H1 (cell line): ENCODE measurements around the gene ETS1. TPM values are rescaled to one million over a fixed set of nuclear protein-coding genes. Genes with fewer than 3 reads are reported as not detected.

Experiments
- CTCF ChIA-PET: fragments of 300-600 bp; sonication (Branson Sonifier 250); formaldehyde crosslinking; loops from one replicate; lab custom pipeline; 2021; ENCODE audit not compliant: partially characterized antibody; lab: Charles Lee
- POLR2A ChIA-PET: fragments of 300-600 bp; sonication (Branson Sonifier 250); formaldehyde crosslinking; loops from one replicate; lab custom pipeline; 2021; ENCODE audit warnings: inconsistent platforms; ENCODE audit not compliant: partially characterized antibody; lab: Charles Lee
- DNase-seq, 2 experiments: peaks; one replicate each; pipeline versions ENCODE4 v3.0.0 to v3.0.0-alpha.2; 2010 to 2022; ENCODE audit warnings: low spot score in 2 of 2, low read depth in 1 of 2, mixed read lengths in 1 of 2
- FAIRE-seq: peaks from 2 replicates; lab custom pipeline; 2011; peaks lifted over from hg19 to GRCh38; lab: Jason Lieb, UNC
- H2AFZ ChIP-seq: 2 replicates; pipeline ENCODE4 v1.8.1; 2012; ENCODE audit warnings: low read length, inconsistent platforms
- H2AK5ac ChIP-seq: 2 replicates; pipeline ENCODE4 v1.6.1; 2013; ENCODE audit warnings: low read depth, low read length
- H2BK120ac ChIP-seq: replicated peaks from 2 replicates; pipeline ENCODE3; 2013; ENCODE audit warnings: low read depth, low read length, inconsistent platforms
- H2BK12ac ChIP-seq: 2 replicates; pipeline ENCODE4 v1.6.1; 2013; ENCODE audit warnings: low read depth, low read length
- H2BK15ac ChIP-seq: 2 replicates; pipeline ENCODE4 v1.6.1; 2013; ENCODE audit warnings: low read length
- H2BK20ac ChIP-seq: 2 replicates; pipeline ENCODE4 v1.6.1; 2013; ENCODE audit warnings: low read length
- H2BK5ac ChIP-seq: 2 replicates; pipeline ENCODE4 v1.6.1; 2013; ENCODE audit warnings: low read depth, low read length
- H3K14ac ChIP-seq: 2 replicates; pipeline ENCODE4 v1.6.1; 2013; ENCODE audit warnings: inconsistent platforms; ENCODE audit not compliant: insufficient read length
- H3K18ac ChIP-seq: 2 replicates; pipeline ENCODE4 v1.6.1; 2013; ENCODE audit warnings: low read length; ENCODE audit errors: extremely low read depth
- H3K23ac ChIP-seq: 2 replicates; pipeline ENCODE4 v1.6.1; 2013; ENCODE audit warnings: inconsistent platforms; ENCODE audit not compliant: insufficient read length
- H3K23me2 ChIP-seq: 2 replicates; pipeline ENCODE4 v1.6.1; 2013; ENCODE audit warnings: low read depth, low read length
- H3K27ac ChIP-seq: 2 replicates; pipeline ENCODE4 v1.6.1; 2011; ENCODE audit warnings: low read depth, low read length, inconsistent platforms
- H3K27me3 ChIP-seq, 4 experiments: replicated peaks in 1 of 4; 1 replicate in 1 of 4; 2 replicates in 3 of 4; pipeline versions ENCODE4 v1.6.1 to v1.8.1; 2011 to 2013; ENCODE audit warnings: low read length in 3 of 4, mild to moderate bottlenecking in 3 of 4, inconsistent platforms in 2 of 4, mixed read lengths in 2 of 4, moderate library complexity in 1 of 4; ENCODE audit not compliant: control insufficient read depth in 3 of 4, insufficient read depth in 3 of 4; ENCODE audit errors: extremely low read depth in 1 of 4
- H3K36me3 ChIP-seq, 4 experiments: 2 replicates each; pipeline versions ENCODE4 v1.6.1 to v1.8.1; 2011 to 2013; ENCODE audit warnings: mild to moderate bottlenecking in 4 of 4, low read length in 3 of 4, moderate library complexity in 2 of 4, control low read depth in 1 of 4, inconsistent platforms in 1 of 4; ENCODE audit not compliant: insufficient read depth in 4 of 4, control insufficient read depth in 2 of 4
- H3K4ac ChIP-seq: replicated peaks from 2 replicates; pipeline ENCODE3; 2013; ENCODE audit warnings: low read length, low read depth, mixed read lengths, inconsistent platforms; ENCODE audit not compliant: insufficient read length
- H3K4me1 ChIP-seq, 4 experiments: replicated peaks in 1 of 4; 1 replicate in 1 of 4; 2 replicates in 3 of 4; pipeline versions ENCODE4 v1.6.1 to v1.8.1; 2011 to 2013; ENCODE audit warnings: low read length in 3 of 4, inconsistent platforms in 2 of 4, mixed read lengths in 1 of 4; ENCODE audit not compliant: insufficient read depth in 4 of 4, control insufficient read depth in 3 of 4
- H3K4me2 ChIP-seq, 2 experiments: 2 replicates each; pipeline versions ENCODE4 v1.6.1 to v1.8.1; 2011 to 2013; ENCODE audit warnings: low read depth in 2 of 2, low read length in 2 of 2, control low read depth in 1 of 2, inconsistent platforms in 1 of 2, mild to moderate bottlenecking in 1 of 2; ENCODE audit not compliant: insufficient read depth in 1 of 2
- H3K4me3 ChIP-seq, 4 experiments: fragments of 200-600, 300-600 bp in 1 of 4; sonication (generic), shearing (Covaris generic), sonication (Bioruptor Twin) in 1 of 4; 2 replicates each; pipeline versions ENCODE4 v1.5.1 to v1.8.1; 2011 to 2016; ENCODE audit warnings: low read length in 4 of 4, low read depth in 3 of 4, control low read depth in 2 of 4, inconsistent platforms in 2 of 4, mild to moderate bottlenecking in 2 of 4, mixed read lengths in 1 of 4, moderate library complexity in 1 of 4; ENCODE audit not compliant: insufficient read depth in 2 of 4; ENCODE audit errors: extremely low read depth in 1 of 4
- H3K56ac ChIP-seq: replicated peaks from 2 replicates; pipeline ENCODE3; 2013; ENCODE audit warnings: low read depth, mild to moderate bottlenecking, mixed read lengths, low read length, inconsistent platforms; ENCODE audit not compliant: insufficient read length
- H3K79me1 ChIP-seq: 2 replicates; pipeline ENCODE4 v1.6.1; 2013; ENCODE audit warnings: low read depth, low read length, control low read depth
- H3K79me2 ChIP-seq, 2 experiments: 2 replicates each; pipeline versions ENCODE4 v1.6.1 to v1.8.1; 2012 to 2013; ENCODE audit warnings: low read length in 2 of 2, mild to moderate bottlenecking in 2 of 2, inconsistent platforms in 1 of 2; ENCODE audit not compliant: insufficient read depth in 2 of 2, control insufficient read depth in 1 of 2
- H3K9ac ChIP-seq, 4 experiments: replicated peaks in 1 of 4; 1 replicate in 1 of 4; 2 replicates in 3 of 4; pipeline versions ENCODE4 v1.6.1 to v1.8.1; 2011 to 2013; ENCODE audit warnings: low read depth in 3 of 4, low read length in 3 of 4, control low read depth in 2 of 4, mild to moderate bottlenecking in 2 of 4, moderate library complexity in 2 of 4, inconsistent platforms in 1 of 4; ENCODE audit errors: extremely low read depth in 1 of 4
- H3K9me3 ChIP-seq, 2 experiments: 2 replicates each; pipeline versions ENCODE4 v1.6.1 to v1.8.1; 2012 to 2013; ENCODE audit warnings: mild to moderate bottlenecking in 2 of 2, moderate library complexity in 2 of 2, control low read depth in 1 of 2, inconsistent platforms in 1 of 2, low read depth in 1 of 2, low read length in 1 of 2, mixed read lengths in 1 of 2; ENCODE audit not compliant: insufficient read depth in 2 of 2
- H4K20me1 ChIP-seq, 2 experiments: replicated peaks in 1 of 2; 2 replicates each; pipeline versions ENCODE3 to v1.8.1; 2011 to 2013; ENCODE audit warnings: inconsistent platforms in 2 of 2, low read length in 2 of 2, mild to moderate bottlenecking in 1 of 2; ENCODE audit not compliant: insufficient read depth in 2 of 2, control insufficient read depth in 1 of 2
- H4K5ac ChIP-seq: 2 replicates; pipeline ENCODE4 v1.6.1; 2013; ENCODE audit warnings: low read length, low read depth, mixed read lengths, inconsistent platforms; ENCODE audit not compliant: insufficient read length
- H4K8ac ChIP-seq: 2 replicates; pipeline ENCODE4 v1.8.0; 2013; ENCODE audit warnings: mild to moderate bottlenecking, moderate library complexity, low read length, inconsistent platforms; ENCODE audit not compliant: insufficient read depth; ENCODE audit errors: extremely low read depth
- H4K91ac ChIP-seq: replicated peaks from 2 replicates; pipeline ENCODE3; 2013; ENCODE audit warnings: low read length, mixed read lengths, inconsistent platforms; ENCODE audit not compliant: insufficient read length
- BRCA1 ChIP-seq: IDR thresholded peaks from 2 replicates; pipeline ENCODE4 v1.6.1; 2012; ENCODE audit warnings: low read depth, low read length, improper control_type of control experiment
- CEBPB ChIP-seq: IDR thresholded peaks from 2 replicates; pipeline ENCODE4 v1.6.1; 2012; ENCODE audit warnings: low read depth, low read length
- JUN ChIP-seq: IDR thresholded peaks from 2 replicates; pipeline ENCODE4 v1.6.1; 2011; ENCODE audit warnings: low read depth, mild to moderate bottlenecking, improper control_type of control experiment, low read length
- JUND ChIP-seq: IDR thresholded peaks from 2 replicates; pipeline ENCODE4 v1.6.1; 2011; ENCODE audit warnings: mild to moderate bottlenecking, improper control_type of control experiment, low read length
- RXRA ChIP-seq: IDR thresholded peaks from 2 replicates; pipeline ENCODE4 v1.6.1; 2011; ENCODE audit warnings: low read depth, mild to moderate bottlenecking, low read length, moderate library complexity; ENCODE audit not compliant: insufficient read depth
- SP4 ChIP-seq: IDR thresholded peaks from 2 replicates; pipeline ENCODE4 v1.6.1; 2012; ENCODE audit warnings: low read length, inconsistent platforms
- SUZ12 ChIP-seq: fragments of 200-600 bp; sonication (generic); IDR thresholded peaks from 2 replicates; pipeline ENCODE4 v1.6.1; 2012; ENCODE audit warnings: mild to moderate bottlenecking, inconsistent platforms, low read length, moderate library complexity, mixed read lengths
- WGBS, 2 experiments: shearing (Covaris generic) in 1 of 2; methylation state at CpG; one replicate each; pipeline versions ENCODE4 v1.1.6 to v1.1.7; 2013 to 2015; ENCODE audit warnings: low lambda C conversion rate in 2 of 2, mixed read lengths in 2 of 2, inconsistent platforms in 1 of 2, low coverage in 1 of 2, missing lambda C conversion rate in 1 of 2; ENCODE audit not compliant: insufficient replicate concordance in 2 of 2, insufficient coverage in 1 of 2, insufficient read length in 1 of 2; ENCODE audit errors: extremely low coverage in 1 of 2, missing lambda C conversion rate in 1 of 2; 5-methylcytosine and 5-hydroxymethylcytosine counted together
- polyA plus RNA-seq, 7 experiments: library from polyadenylated mRNA; depleted of rRNA in 3 of 7; stranded (reverse) in 5 of 7; unstranded in 2 of 7; fragments of >200 nt in 5 of 7; fragments of 200-250 nt in 2 of 7; gene quantifications; 1 replicate in 5 of 7; 2 replicates in 1 of 7; 4 replicates in 1 of 7; pipeline versions ENCODE4 v1.2.1 to v1.2.3, GENCODE V29; 2011 to 2013; ENCODE audit warnings: missing spikeins in 2 of 7, mixed read lengths in 2 of 7
- total RNA-seq: library from RNA; stranded (reverse); fragmentation: NEBNext Ultra II Directional; extraction: Animal tissue kit (Norgen Biotek cat#: 25700); gene quantifications from 2 replicates; pipeline ENCODE4 v1.2.1, GENCODE V29; 2021

ETS1 gene
- total and polyA plus RNA-seq, 2 of the 8 experiments (the other 6 are each of a cell fraction or from before 2014, with no cell fraction given): 10.0 to 35.3 TPM

GRCh38 chr11:128619540-128620308 lies 32.4 kb upstream of the ETS1 start:
- no peak overlapping the region for H2BK12ac ChIP-seq
- no peak for FAIRE-seq

More at GRCh38 chr11:128619540-128620308, 32.4 kb upstream of the ETS1 start:
- Histone ChIP-seq H3K9ac (no peak overlapping the region), H2BK5ac (no peak overlapping the region), H3K27me3 (peaks cover 0 to 3% (median 0%) of the 10 kb centered on the region in 4 experiments; a peak in 4 of 7 replicates), H4K8ac (no peak overlapping the region), H3K56ac (no peak overlapping the region), H3K4me3 (no peak overlapping the region), H3K4me2 (no peak overlapping the region), H2AFZ (no peak overlapping the region), H4K5ac (no peak overlapping the region), H4K20me1 (no peaks in the 10 kb centered on the region), H3K4me1 (peaks cover 2 to 5% (median 3%) of the 10 kb centered on the region in 4 experiments), H2BK15ac (no peak overlapping the region), H3K79me1 (no peaks in the 10 kb centered on the region), H3K23me2 (no peaks in the 10 kb centered on the region), H2BK120ac (no peak overlapping the region), H3K79me2 (no peaks in the 10 kb centered on the region), H4K91ac (no peak overlapping the region), H2BK20ac (no peak overlapping the region), H3K36me3 (no peaks in the 10 kb centered on the region), H3K23ac (no peak overlapping the region), H2AK5ac (0 out of 2 replicates have a peak overlapping the region, but pooled peaks have one; percentile 53), H3K4ac (no peak overlapping the region), H3K9me3 (no peaks in the 10 kb centered on the region), H3K18ac (no peak overlapping the region), H3K27ac (no peak overlapping the region), H3K14ac (no peak overlapping the region)
- TF ChIP-seq JUN (no peak), SUZ12 (no peak), RXRA (no peak), BRCA1 (no peak), JUND (no peak), SP4 (no peak), CEBPB (no peak)
- 80% methylated on average over 10 of the region's 10 CpGs; no CpG with 5 or more reads in 1 of the 2 experiments for WGBS, 2 experiments
- POLR2A ChIA-PET: no interaction called here
- CTCF ChIA-PET: interaction anchor here (0.6 to 22.9 kb wide), 10 partner anchors 6 to 639 kb away, joined by 3 to 319 read pairs (median 4); no protein-coding TSS in a partner anchor
- no peak for DNase-seq
